ENCODE data around the gene PARP8. TPM values are rescaled to one million over a fixed set of nuclear protein-coding genes. Genes with fewer than 3 reads are reported as not detected.

Gene PARP8
- total RNA-seq, 1 donor from 2014 or later: 48.5 TPM

DNA sequence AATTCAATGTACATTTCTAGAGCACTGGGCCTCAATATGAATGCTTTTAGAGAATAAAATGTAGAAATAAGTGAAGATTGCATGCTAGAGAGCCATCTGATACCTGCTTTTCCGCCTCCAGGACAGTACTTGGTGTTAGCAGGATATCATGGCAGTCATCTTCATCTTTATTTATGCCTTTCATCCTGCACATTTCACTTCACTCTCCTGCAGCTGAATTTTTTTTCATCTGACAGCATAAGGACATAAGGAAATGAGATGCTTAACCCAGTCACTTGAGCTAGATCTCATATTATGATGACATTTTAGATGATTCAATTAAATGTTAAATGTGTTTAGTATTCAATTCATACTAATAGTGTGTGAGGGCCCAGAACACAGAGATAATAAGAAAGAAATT lies 162.6 kb downstream of the PARP8 start:
- no peak for DNase-seq (ENCODE audit: low spot score in 2 of 2)
- FAIRE-seq: no peak

DNA sequence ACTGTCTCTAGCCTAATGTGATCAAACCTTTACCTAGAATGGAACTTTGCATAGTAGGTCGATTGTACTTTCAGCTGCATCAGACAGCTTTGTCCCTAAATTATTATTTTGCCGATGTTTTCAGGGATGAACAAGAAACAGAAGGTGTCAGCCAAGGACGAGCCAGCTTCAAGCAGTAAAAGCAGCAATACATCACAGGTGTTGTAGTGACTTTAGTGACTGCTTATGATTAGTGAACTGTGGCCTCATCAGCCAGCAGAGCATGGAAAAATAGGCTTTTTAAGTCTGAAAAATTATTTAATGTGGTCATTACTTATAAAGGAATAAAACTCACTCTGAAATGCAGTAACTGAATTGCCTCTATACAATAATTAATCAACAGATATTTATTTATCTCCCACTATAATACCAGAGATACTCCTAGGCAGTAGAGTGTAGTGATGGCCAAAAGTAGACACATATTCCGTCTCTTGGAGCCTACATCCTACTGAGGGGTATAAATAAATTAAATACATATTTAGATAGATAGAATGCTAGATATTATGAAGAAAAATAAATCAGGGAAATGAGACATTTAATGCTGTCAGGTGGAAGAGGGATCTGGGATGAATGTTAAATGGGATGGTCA lies 166.3 kb downstream of the PARP8 start:
- DNase-seq (ENCODE audit: low spot score in 2 of 2) (no peak), FAIRE-seq (no peak)

DNA sequence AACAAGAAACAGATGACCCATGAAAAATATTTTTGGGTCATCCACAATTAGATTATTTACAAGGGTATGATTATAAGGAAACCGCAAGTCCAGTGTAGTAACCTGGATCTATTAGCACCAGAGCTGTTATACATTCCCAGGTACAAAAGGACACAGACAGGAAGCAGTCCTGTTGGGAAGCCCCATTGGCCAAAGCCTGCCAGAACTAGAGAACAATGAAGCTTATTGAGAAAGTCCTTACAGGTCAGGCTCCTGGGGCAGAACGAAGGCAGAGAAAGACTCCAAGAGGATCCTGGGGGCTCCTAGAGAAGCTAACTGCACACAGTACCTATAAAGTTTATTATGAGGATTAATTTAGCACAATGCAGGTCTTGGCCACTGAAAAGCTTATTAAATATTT lies 169.9 kb downstream of the PARP8 start:
- DNase-seq (ENCODE audit: low spot score in 2 of 2) (no peak), FAIRE-seq (no peak)

DNA sequence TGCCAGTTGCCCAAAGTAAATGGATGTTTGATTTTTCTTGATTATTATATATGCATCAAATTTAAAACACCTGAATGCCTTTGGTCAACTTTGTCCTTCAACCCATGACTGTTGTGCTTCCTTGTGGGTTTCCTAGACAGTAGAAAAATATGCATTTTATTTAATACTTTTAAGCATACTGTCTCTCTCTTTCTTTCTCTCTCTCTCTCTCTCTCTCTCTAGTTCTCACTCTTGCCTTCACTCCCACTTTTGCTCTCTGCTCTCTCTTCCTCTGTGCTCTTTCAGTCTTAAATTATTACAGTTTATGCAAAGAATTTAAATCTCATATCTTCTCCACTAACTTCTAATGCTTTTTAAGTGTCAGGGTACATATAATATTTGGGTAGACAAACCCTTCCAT lies 173.0 kb downstream of the PARP8 start:
- FAIRE-seq: no peak

DNA sequence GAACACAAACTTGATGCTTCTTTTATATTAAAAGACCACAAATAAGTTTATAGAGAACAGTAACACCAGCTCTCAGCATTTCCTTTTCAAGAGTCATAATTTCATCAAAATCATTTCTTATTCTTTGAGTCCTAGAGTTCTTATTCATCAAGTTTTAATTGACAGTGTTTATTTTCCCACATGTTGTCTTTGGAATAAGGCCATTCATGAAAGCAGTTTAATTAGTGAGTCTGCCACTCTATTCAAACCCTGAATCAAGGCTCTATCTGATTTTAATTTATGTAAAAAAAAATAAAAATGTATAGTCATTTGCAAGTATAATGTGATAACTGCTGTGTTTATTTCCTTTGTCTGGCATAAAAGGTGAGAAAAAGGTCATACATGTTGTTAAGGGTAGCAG lies 176.7 kb downstream of the PARP8 start:
- FAIRE-seq: no peak
- no peak for DNase-seq (ENCODE audit: low spot score in 2 of 2)

More for the DNA sequence above, 173.0 kb downstream of the PARP8 start:
- no peak for DNase-seq (ENCODE audit: low spot score in 2 of 2)

DNA sequence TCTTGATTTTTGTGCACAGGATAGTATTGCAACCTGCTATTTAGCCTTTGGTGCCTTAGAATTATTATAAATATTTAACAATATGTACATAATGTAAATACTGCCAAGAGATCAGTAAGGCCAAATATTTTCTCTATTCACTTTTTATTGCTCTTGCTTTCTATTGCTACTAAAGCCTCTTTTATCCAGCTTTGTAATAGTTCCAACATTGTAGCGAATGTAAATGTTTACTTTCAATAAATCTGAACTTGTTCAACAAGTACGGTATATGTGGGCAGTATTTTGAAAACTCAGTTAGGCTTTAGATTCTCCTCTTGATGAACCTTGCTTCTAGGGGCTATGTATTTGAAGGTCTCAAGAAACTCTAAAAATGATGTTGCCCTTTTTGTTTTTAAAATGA lies 179.8 kb downstream of the PARP8 start:
- no peak for DNase-seq (ENCODE audit: low spot score in 2 of 2)
- no peak for FAIRE-seq

DNA sequence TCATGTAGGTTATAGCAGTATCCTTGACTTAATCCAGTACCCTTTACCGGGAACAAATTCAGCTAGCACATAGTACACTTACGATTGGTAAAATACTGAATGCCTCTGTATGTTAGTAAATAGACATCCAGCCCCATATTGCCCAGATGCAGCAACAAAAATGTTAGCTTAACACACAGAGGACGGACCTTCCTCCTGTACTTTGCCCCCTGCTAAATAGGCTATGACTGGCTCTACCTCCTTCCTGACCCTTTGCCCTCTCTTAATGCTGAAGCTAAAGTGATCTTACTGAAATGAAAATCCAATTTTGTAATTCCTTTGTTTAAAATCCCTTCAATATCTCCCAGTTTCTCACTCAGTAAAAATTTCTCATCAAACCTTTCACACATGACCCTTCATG lies 183.1 kb downstream of the PARP8 start:
- no peak for FAIRE-seq

DNA sequence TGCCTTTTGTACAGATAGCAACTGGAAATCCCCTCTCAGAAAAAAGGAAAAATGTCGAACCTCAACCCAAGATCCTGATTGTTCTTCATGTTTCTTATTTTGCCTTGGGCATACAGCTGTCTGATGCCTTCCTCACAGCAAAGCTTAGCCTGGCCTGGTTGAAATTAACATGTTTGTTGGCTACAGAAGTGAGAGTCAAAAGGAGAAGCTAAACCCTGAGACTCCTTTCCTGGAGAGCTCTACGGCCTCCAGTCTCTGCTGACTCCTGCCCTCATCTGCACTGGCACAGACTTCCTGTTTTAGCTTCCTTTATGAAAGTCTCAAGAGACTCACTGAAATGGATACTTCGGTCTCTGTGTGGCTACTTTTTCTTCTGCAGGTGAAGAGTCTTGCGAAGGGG lies 186.7 kb downstream of the PARP8 start:
- DNase-seq (ENCODE audit: low spot score in 2 of 2) (no peak), FAIRE-seq (no peak)

More for the DNA sequence above, 183.1 kb downstream of the PARP8 start:
- DNase-seq (ENCODE audit: low spot score in 2 of 2): no peak

DNA sequence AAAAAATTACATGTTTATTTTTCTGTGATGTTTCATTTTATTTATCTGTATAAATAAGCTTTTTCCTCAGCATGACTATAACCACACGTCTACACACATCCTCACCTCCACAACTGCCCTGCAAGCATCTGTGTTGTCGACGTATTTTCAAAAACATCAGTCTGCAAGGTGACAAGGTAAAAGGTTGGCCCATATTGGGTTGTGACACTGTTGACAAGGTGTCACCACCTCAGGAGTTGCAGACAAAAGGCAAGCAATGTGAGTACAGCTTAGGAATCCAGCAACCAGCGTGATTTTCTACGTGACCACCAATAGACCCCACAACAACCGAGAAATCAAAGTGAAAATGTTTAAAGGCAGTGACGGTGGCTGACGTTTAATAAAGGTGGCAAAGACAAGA lies 187.6 kb downstream of the PARP8 start:
- FAIRE-seq (no peak), DNase-seq (ENCODE audit: low spot score in 2 of 2) (no peak)

DNA sequence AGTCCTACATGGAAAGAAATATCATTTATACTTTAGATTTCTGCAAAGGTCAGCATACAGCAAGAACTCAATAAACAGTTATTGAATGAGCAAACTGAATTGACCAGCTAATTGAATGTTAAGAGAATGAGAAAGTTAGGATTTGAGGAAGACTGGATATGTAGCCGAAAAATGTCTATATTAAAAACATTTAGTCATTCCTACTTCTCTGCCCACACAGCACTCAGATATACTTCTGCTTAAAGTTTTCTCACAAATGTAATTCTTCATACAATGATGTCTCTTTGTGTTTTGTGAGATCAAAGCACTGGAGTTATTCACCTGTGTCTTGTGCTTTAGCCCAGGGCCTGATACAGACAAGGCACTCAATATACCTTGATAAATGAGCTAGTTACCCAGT lies 188.6 kb downstream of the PARP8 start:
- no peak for FAIRE-seq

DNA sequence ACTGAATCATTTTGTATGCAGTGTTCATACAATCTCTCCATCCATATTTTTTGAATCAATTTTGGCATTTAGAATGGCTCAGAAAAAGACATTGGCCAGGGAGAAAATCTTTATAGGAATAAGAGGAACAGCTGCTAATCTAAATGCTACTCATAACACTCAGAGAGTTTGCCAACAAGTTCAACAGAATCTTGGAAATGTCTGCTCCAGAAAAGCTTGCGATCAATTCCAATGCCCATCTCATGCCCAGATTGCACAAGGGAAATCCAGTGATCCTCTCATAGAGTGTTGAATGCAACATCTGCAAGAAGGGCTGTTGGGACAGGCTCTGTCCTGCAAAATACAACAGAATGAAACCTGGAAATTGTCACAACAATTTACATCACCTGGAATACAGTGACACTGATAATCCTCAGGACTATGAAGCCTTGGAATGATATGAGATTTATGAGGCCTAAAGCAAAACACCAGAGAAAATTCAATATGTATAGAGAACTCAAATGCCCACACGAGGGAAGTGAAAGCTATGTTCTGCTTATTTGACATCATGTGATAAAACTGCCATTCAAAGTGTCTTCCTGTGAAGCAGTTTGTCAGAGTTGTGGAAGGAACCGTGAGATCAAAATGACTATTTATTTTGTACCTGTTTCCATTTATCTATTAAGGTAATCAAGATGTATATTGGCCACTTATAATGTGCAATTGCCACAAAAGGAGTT lies 190.1 kb downstream of the PARP8 start:
- no peak for DNase-seq (ENCODE audit: low spot score in 2 of 2)
- FAIRE-seq: no peak

More for the DNA sequence above, 188.6 kb downstream of the PARP8 start:
- no peak for DNase-seq (ENCODE audit: low spot score in 2 of 2)

DNA sequence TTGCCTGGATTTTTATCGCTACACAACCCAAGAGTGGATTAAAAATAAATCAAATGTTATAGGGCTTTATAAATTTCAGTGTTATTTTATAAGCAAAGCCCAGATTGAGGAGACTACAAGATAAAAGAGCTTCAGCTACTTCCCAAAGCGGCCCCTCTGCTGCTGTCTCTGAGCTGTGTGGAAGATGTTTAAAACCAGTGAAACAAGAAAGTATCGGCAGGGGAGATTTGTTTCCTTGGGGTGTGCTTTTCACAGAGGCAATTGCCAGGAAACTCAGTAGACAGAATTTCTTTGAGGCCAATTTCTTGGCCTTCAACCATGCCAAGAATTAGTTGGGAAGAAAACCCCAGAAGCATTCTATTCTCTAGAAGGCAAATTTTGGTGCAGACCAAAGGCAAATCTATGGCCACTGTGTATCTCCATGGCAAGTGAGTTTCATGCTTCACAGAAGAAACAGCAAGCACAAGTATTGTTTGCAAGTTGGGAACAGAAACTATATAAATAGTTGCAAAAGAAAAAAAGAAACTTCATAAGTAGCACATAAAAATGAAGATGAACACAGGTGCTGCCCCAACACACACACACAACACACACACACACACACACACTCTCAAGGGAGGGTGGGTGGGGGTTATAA lies 197.2 kb downstream of the PARP8 start:
- no peak for FAIRE-seq
- DNase-seq (ENCODE audit: low spot score in 2 of 2): no peak

DNA sequence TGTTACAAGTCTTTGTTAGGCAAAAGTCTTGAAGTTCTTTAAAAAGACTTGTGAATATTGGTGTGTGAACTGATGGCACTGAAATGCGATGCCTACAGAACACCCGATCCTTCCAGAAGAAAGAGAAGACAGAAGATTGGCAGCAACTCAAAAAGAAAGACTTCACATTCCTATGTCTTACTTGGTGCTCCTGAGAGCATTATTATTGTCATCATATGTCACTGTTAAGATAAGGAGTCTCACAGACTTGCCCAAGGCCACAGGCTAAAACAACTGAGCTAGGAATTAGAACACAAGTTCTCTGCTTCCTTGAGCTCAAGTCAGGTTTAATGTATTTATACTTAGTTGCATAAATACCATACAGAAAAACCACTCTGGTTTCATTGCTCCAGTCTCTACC lies 198.0 kb downstream of the PARP8 start:
- FAIRE-seq (no peak), DNase-seq (ENCODE audit: low spot score in 2 of 2) (no peak)

DNA sequence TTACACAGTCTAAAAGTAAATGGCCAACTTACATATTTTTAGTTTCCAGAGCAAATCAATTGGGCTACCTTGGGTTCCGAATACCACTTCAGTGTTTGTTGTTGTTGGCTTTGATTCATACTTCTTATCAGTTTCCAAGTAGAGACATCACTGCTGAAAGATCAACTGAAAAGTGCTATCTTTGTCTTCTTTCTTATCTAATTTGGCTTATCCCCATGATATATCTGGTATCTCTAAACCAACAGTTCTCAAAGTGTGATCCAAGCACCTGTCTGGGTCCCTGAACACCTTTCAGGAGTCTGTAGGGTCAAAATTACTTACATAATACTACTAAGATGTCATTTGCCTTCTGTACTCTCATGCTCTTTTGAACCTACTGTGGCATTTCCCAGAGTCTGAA lies 200.0 kb downstream of the PARP8 start:
- DNase-seq (ENCODE audit: low spot score in 2 of 2) (no peak), FAIRE-seq (no peak)

DNA sequence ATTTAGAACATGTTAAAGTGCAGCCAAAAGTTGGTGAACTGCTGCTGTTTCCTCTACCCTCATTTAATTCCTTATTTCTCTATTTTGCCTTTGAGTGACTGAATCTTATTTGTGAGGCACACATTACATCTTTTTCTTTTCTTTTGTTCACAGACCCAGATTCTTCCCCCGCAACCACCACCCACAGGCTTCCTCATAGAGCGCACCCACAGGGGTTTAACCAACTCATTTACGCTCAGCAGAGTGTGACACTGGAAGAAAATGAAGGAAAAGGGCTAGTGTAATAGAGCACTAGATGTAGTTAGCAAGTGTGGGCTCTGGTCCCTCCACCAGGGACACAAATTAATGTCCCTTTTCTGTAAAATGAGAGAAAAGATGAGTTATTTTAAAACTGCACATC lies 200.7 kb downstream of the PARP8 start:
- DNase-seq (ENCODE audit: low spot score in 2 of 2) (no peak), FAIRE-seq (no peak)

DNA sequence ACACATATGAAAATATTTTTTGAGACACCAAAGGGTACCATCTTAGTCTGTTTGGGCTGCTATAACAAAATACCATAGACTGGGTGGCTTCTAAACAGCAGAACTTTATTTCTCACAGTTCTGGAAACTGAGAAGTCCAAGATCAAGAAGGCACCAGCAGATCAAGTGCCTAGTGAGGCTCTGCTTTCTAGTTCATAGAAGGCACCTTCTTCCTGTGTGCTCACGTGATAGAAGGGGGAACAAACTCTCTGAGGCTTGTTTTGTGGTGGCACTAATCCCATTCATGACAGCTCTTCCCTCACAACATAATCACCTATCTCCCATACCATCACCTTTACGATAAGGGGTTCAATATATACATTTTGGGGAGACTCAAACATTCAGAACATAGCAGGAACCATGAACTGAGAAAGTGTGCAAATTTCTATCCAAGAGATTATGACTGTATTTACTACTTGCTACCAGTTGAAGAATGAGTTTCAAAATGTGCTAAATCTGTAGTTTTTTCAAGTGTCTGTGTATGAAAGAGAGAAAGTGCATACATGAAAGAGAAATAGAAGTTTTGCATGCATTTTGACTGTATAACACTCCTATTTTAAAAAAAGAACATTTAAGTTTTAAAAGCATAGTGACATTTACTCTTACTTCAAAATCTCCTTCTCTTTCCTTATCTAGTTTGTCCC lies 207.3 kb downstream of the PARP8 start:
- DNase-seq (ENCODE audit: low spot score in 2 of 2): no peak
- no peak for FAIRE-seq

DNA sequence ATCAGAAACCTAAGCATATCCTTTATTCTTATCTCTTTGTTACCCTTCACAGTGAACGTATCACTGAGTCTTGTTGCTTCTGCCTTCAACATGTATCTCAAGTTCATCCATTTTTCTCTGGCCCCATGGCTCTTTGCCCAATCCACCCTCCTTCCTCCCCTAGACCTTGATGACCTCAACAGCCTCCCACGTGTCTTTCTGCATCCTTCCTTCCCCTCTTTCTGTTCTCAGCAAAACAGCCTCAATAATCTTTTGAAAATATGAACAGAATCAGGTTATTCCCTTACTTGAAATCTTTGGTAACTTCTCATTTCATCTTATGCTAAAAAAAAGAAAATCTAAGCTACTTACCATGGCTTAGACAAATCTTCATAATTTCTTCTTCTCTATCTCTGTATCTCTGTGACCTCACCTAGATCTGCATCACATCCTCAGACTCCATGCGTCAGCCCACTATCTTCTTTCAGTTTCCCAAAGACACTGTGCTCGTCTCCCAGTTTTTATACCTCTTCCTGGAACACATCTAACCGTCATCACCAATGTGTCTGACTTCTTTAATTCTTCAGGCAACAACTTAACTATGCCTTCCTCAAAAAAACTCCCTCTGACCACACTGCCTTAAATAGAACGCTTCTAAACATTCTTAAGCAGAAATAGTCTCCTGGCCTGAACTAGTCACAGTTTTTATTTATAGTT lies 208.0 kb downstream of the PARP8 start:
- peak in 1 of 2 donors; percentile 14 for DNase-seq (ENCODE audit: low spot score in 2 of 2)

DNA sequence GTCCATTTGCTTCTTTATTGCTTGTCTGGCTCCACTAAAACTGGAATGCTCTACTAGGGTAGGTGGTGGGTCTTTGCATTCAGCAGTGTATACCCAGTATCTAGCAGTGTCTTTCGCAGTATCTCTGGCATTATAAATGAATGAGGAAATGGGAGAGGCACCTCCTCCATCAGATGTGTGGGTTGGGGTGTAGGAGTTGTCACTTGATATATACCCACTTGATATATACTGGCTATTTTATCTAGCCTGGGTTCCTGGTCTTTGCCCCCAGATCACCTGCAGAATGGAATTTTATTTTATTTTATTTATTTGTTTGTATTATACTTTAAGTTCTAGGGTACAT lies 208.5 kb downstream of the PARP8 start:
- DNase-seq (ENCODE audit: low spot score in 2 of 2) (no peak), FAIRE-seq (no peak)

More for the DNA sequence above, 208.0 kb downstream of the PARP8 start:
- FAIRE-seq: no peak

DNA sequence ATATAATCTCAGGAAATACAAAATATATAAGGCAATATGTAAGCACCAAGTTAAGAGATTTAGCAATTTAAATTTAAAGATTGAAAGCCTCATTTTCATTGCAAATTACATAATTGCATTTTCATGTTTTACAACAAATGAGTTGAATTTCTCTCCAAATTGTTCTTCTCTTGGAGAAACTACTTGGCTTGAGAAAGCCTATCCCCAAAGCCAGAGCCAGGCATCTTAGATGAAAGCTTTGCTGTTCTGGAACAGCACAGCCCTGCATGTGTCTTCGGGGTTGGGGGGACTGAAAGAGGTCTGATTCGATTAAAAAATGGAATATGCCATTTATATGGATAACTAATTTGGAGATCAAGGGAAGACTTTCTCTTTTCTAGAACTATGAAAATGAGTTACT lies 212.0 kb downstream of the PARP8 start:
- no peak for FAIRE-seq
- no peak for DNase-seq (ENCODE audit: low spot score in 2 of 2)

DNA sequence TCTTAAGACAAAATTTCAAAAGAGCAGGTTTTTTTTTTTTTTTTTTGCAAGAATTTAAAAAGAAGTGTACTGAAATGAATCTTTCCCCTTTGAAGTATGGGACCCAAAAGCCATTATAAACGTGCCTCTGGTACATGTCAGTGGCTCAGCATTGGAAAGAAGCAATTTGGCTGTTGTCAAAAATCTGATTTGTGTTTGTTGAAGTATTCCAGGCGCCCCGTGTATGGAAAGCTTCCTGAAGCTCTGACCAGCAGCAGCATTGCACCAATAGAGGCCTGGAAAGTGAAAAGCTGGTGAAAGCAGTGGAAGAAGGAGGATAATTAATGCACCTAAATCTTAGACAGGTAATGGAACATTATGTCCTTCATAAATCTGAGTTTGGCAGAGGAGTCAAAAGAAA lies 215.0 kb downstream of the PARP8 start:
- DNase-seq (ENCODE audit: low spot score in 2 of 2) (no peak), FAIRE-seq (no peak)

Measured in frontal cortex (tissue), 4 donors.